COLO668 (cell line): ENCODE measurements around the gene PTPRT.

ENCODE experiments used
- DNase-seq: peaks from one replicate; lab custom pipeline; 2025; ENCODE audit not compliant: unreplicated experiment; lab: John Stamatoyannopoulos, UW

PTPRT gene

DNA sequence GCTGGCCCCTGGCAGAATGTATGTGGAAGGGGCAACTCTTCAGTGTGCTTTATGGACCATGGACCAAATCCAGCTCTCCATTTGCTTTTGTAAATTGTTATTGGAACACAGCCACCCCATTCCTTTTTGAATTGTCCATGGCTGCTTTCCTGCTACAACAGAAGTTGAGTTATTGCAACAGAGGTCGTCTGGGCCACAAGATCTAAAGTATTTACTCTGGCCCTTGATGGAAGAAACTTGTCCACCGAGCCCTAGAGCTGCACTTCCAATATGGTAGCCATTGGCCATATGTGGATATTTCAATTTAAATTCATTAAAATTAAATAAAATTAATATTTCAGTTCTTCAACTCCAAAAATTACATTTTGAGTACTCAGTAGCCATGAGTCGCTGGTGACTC, 543.5 kb downstream of the PTPRT start:
- no peak for DNase-seq

DNA sequence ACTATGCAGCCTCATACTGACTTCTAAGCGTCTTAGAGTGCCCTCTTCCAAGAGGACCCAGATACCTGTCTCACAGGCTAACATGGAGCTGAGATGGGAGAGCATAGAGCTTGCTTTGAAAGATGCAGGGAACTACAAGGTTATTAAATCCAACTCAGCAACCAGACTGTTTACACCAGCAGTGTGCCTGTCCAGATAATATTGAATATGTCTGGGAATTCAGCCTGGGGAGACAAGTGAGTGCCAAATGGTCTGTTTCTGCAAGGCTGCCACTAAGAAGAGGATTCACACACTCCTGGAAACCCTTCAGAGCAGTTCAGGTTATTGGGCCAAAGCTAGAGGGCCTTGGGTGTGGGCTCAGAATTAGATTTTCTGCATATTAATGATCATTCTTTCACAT, 547.8 kb downstream of the PTPRT start:
- DNase-seq: no peak

DNA sequence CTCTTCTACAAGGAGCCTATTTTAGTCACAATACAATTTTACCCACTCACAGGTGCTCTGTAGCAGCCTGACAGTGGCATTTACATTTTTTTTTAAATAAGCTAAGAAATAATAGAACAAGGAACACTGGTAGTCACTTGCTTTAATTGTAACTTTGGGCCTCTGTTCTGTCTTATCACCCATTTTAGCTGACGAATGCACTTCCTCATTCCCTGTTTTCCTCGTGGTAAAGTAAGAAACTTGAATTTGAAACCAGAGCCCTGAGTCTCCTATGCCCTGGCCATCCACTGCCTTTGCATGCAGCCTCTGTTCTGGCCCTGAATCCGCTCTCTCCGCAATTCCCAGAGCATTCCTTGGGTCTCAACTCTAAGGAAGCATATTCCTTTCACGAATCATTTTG, 550.6 kb downstream of the PTPRT start:
- DNase-seq: no peak

DNA sequence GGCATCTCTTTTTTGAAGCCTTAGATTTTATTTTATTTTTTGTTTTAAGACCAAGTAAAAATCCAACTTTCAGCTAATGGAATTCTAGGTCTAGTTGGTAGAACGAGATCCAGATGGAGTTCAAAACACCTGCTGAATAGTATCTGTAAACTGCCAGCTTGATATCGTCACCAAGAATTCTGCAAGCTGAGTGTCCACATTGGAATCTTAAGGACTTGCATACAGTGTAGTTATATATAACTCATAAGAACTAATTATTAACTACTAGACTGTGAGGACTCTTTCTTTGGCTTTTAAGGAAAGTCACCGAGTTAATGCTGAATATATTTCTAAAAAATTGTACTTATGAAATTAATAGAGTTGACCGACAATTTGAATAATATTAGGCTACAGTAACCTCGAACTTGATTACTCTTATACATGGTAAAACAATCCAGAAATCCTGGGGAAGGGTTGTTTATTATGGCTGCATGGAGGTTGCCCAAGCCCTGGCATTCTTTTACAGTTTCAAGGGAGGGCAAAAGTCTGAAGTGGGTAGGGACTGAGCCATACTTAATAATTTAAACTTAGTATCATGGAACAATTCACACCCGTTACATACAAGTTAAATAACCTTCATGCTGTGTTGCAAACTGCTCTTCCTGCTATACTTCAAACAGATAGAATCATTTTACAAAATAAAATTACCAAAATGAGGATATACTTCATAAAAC, 553.9 kb downstream of the PTPRT start:
- no peak for DNase-seq

DNA sequence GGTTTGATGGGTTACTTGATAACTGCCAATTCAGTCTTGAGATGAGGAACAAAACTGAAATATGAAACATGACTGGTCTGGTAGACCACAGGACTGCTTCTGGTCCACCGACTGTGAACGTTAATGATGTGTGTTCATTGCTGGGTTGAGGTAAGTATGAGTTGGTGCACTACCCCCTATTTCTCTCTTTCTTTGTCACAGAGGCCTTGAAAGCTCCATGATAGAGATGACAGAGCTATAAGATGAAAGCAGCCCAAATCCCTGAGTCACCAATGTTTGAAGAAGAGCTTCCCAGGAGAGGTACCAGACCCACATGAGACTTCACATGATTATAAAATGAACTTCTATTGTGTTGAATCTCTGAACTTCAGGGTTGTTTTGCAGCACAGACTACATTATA, 555.5 kb downstream of the PTPRT start:
- no peak for DNase-seq

DNA sequence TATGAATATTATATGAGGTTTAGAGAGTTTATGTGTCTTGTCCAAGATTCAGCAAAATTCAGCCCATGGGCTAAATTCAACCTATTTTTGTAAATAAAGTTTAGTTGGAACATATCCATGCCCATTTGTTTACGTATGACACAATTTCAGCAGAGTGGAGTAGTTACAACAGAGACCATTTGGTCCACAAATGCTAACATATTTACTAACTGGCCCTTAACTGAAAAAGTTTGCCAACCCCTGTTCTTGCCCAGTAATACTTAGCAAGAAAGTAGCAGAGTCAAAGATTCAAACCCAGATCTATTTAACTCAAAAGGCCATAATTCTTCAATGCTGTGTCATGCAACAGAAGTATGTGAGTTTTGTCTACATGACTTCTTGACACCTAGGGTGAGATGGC, 561.0 kb downstream of the PTPRT start:
- DNase-seq: no peak

DNA sequence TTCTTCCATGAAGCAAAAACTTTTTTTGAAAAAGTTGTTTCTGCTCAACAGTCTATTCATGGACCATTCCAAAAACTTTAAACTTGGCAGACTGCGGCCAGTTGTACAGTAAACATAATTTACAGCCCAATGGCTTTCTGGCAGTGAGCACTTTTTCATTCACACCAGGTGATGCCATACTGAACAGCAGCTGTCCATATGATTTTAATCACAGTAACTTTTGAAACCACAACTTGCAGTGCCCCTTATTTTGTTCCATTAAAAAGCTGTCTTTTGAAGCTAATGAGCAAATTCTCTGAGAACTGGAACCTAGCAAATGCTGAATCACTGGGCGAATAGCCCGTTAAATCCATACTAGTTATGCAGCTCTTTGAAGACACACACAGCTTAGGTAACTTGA, 576.6 kb downstream of the PTPRT start:
- no peak for DNase-seq

DNA sequence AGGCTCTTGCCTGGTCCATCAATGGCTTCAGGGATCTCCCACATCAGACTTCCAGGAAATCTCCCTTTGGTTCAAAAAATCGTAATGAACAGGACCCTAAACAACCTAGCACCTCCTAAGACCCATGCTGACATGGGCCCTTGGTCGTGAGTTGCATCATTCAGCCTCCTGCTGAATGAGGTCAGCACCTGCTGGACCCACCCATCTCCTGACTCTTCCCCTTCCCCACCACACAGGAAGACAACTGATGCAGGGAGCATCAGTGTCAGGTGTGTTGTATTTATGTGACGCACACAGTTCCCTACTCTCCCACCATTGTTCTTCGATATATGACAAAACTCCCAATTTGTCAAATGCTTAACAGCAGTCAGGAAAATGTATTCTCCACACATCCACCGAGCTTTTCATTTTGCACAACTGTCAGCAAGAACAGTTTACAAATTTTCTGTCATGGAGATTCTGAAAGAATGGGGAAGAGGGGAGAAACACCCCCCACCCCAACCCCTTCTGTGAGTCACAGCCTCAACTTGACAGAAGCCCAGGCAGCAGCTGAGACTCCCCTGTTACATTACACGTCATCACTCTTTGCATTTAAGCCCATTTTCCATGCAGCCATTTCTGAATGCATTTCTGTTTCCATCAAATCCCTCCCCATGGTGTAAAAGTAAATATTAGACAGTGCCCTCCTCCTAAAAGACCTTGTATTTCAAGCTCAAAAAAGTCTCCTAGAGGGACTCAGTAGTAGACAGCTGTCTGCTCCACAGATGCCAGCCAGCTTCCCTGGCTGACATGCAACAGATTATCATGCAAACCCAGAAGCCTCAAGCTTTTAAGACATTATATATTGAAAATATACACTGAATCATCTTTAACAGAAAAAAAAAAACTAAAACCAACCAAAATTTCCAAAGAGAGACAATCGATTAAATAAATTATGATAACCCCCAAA, 577.5 kb downstream of the PTPRT start:
- DNase-seq: no peak

DNA sequence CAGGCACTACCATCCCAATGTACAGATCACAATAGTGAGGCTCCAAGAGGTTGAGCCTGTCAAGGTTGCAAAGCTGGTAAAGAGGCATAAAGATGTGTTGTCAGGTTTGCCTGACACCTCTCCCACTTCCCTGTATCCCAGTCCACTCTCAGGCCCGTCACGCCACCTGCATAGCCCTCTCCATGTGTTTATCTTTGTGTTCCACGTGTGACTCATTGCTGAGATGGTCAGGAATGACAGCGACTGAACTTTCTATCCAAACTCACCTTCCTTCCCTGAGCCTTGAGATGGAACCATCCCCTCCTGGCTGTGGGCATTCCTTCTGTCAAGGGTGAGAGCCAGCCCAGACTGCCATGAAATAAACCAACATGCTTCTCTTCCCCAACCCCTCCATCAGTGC, 578.3 kb downstream of the PTPRT start:
- no peak for DNase-seq

DNA sequence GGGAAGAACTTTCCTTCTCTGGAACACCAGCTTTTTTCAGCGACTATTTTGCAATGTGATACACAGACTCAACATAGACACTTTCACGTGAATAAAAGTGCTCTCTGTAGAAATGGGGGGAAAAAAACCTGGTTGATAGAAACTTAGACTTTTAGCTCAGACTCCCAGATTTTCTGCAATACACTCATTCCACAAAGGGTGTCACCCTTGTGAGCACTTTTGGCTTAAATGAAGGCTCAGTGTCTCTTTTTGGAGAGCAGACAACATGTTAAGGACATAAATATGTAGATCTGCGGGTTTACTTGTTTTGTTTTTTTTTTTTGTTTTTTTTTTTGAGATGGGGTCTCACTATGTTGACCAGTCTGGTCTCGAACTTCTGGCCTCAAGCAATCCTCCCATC, 579.6 kb downstream of the PTPRT start:
- DNase-seq: no peak

DNA sequence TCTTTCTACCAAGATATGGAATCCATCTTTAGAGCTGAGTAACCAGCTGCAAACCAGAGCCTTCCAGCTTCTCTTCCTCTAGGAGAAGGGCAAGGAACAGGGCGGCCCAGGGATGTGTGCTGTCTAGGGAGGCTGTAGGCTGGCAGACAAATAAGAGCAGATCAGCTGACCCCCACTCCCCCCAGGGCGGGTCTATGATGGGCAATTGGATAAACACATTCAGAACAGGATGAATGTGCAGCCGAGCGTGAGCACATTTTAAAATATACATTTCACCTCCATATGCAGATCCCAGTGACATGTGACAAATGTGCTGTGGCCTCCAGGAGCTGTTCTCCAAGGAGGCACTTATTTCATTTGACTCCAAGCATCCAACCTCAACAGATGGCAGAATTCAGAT, 580.1 kb downstream of the PTPRT start:
- no peak for DNase-seq

DNA sequence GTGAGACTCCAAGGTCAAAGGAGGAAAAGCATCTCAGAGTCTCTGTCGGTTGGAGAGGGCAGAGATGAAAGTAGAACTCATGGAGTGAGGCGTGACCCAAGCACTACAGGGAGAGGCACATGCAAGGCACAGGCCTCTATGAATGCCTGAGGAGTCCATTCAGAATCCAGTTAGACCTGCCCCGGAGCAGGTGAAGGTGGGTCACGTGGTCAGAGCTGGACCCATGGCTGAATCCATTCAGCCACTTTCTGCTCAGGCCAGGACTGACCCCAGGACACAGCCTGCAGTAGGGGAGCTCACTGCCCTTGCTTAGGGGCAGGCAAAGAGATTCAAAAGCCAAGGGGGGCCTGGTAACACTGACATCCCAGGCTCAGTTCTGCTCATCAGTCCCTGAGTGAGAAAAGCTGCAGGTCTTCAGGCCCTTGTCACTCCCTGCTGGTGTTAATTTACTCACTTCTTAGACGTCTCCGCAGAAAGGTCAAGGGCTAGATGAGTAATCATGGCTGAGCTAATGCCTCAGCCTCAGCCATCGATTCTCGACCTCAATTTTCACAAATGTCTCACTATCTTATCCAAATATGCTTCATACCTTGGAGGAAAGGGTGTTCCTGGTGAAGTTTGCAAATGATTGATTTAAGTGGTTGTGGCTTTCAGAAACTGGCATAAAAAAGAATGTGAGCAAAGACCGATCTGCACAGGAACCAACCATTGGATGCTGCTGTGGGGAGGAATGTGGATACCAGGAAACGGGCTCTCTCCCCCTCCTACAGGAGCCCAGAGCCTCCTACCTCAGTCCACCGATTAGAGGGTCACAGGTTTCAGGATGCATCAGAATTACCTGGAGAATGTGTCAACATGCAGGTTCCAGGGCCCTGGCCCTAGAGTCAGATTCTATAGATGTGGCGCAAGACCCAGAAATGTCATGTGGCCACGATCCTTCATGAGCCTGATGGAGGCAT, 584.4 kb downstream of the PTPRT start:
- DNase-seq: no peak

DNA sequence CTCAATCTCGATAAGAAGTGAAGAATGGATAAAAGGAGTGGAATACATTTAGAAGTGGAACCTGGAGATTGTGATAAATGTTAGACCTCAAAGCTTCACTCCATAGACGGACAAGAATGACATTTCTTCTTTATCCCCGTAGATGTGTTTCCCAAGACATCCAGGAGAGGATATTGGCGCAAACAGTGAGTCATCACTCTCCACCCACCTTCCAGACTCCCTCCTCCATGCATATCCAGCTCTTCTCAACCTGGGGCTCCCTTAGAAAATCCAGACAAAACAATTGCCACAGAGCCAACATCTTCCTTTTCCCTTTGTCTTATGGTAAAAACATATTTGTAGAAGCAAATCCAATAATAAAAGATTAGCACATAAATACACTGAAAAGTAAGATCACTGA, 586.1 kb downstream of the PTPRT start:
- no peak for DNase-seq

DNA sequence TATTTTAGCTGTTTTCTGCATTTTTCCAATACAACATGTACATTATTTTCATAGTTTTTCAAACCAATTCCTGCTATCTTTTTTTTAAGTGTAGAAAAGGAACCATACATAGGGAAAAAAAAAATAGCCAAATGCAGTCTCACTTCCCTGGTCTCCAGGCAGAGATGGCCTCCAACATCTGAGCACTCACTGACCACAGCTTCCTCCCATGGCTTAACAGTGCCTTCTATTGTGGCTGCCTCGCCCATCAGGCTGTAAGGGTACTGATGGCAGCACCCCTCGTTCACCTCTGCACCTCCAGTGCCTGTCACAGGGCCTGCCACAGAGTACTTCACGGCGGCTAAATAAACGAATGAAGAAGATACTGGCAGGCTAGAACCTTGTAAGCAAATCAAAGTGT, 591.1 kb downstream of the PTPRT start:
- no peak for DNase-seq

DNA sequence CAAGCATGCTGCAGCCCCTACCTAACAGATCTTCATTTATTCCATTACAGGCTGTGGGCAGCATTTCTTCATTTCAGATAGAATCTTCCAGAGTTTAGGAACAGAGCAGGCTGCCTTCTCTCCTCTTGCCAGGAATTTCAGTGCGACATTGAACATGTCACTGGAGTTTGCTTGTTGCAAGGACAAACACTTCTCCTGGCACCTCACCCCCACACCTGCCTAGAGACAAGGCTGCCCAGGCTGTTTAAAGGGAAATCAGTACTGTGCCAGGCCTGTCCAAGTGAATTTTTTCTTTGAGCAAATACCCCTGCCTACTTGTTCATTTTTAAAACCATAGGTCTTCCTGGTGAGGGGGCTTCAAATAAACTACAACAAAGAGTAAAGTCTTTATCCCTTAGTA, 594.1 kb downstream of the PTPRT start:
- DNase-seq: no peak

DNA sequence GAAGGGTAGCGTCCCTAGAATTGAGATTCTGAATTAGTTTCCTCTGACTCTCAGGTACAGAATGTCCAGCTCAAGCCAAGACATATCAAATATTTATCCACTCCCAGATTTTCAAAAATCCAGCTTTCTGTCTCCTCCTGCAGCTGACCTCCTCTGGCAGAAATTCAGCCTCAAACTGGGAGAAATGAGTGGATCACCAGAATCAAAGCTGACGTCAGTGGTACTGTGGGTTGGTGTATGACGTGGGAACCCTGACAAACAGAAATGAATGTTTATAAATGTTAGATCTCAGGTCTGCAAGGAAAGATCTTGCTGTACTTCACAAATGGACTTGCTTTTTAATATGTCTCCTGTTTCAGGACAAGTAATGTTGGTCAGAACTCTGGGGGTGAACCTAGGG, 595.0 kb downstream of the PTPRT start:
- no peak for DNase-seq

DNA sequence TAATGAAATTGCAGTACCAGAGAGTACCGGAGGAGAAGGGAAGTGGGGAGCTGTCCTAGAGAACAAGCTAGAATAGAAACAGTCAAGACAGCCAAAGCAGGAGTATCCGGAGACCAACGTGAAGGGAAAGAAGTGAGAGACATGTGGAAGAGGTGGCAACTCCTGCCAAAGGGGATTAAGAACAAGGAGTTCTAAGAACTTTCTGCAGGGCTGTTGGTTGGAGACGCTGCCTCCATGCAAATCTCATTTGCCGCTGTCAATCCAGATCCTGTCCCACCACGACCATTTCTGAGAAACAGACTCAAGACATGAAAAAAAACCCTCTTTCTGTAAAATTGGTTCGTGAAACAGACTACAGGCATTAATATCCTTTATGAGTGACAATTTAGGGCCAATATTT, 595.7 kb downstream of the PTPRT start:
- DNase-seq: no peak

DNA sequence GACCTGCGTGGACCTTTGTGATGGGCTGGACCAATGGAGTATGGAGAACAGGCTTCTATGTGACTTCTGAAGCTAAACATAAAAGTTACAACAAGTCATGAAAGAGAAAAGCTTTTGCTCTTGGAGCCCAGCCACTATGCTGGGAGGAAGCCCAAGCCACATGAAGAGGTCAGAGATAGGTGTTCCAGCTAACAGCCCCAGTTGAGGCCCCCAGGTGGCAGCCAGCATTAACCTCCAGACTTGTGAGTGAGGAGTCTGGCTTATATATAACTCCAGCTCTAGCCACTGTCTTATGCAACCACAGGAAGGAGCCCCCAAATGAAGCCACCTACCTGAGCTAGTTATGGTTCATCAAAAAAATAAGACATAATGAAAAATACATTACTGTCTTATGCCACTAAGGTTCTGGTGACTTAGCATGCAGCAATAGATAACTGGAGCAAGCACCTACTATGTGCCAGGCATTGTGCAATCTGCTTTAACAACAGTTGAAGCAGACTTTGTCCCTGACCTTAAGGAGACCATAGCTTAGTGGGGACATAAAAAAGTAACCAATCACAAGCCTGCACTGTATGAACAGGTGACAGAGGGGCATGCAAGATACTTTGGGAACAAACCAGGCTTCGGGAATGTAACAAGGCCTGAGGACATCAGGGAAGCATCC, 599.6 kb downstream of the PTPRT start:
- DNase-seq: no peak

DNA sequence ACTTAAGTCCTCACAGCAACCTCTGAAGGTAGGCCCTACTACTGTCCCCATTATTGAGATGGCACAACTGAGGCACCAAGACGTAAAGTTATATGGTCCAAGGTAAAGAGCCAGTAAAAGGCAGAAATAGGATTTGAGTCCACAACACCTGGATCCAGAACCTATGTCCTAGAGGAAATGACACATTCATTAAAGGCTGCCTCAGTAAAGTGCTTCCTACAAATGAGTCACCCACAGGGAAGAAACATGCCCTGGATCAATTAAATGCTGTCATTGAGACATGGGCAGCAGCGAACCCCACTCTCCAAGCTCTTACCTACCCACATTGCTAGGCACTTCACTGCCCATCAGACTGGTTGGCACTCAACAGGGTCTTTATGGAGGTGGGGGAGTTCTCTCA, 600.9 kb downstream of the PTPRT start:
- no peak for DNase-seq

DNA sequence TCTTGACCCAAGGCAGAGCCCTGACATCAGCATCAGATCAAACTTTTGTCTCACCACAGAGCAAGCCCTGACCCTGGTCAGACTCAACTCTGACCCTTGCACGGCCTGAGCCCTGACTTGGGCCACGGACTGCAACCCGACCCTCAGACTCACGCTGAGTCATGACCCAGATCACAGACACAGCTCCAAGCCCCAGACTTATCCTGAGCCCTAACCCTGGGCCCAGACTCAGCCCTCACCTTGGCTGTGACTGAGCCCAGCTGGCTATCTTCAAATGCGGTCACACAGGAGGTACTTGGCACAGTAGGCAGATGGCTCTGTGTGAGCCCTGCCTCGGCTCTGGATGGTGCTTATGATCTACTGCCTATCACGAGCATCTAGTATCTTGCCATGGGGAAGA, 602.3 kb downstream of the PTPRT start:
- DNase-seq: no peak

DNA sequence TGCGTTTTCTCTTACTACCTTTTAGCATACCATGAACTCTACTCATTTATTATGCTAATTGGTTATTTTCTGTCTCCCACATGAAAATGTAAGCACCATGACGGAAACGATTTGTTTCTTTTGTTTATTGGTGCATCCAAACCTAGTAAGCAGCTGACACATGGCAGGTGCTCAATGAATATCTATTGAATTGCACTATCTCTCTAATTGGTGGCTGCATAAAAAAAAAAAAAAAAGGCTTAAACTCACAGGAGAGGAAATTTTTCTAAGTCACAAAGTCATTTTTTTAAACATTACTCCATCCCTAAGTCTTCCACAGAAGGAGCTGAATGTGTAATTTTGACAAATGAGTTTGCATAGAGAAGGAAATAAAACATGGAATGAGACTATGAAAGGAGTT, 608.4 kb downstream of the PTPRT start:
- DNase-seq: no peak
